Mesenteric fat pad (tissue), 1 donor: Measurements from ENCODE around the gene G0S2. TPM values are rescaled to one million over a fixed set of nuclear protein-coding genes. Genes with fewer than 3 reads are reported as not detected.

Source experiments
- DNase-seq: peaks from one replicate; pipeline ENCODE4 v3.0.0-alpha.2; 2020; ENCODE audit warnings: low spot score
- total RNA-seq: library from RNA; stranded (reverse); fragmentation: NEBNext Ultra II Directional; extraction: Animal tissue kit (Norgen Biotek cat#: 25700); gene quantifications from one replicate; pipeline ENCODE4 v1.2.1, GENCODE V29; 2021
- donor health status: DM: yes; HTN: yes; CAD: no.

The G0S2 gene
- total RNA-seq, 1 donor from 2014 or later, result 2,798 TPM

- DNase-seq, result no peak
These were observed 26.9 kb upstream of the G0S2 start for GRCh38 chr1:209648346-209648745.

GRCh38 chr1:209648931-209649776 is 26.1 kb upstream of the G0S2 start:
- no peak for DNase-seq

GRCh38 chr1:209650454-209650853 is 24.8 kb upstream of the G0S2 start:
- no peak for DNase-seq

GRCh38 chr1:209651138-209651587 is 24.0 kb upstream of the G0S2 start:
- no peak for DNase-seq

GRCh38 chr1:209652121-209652735 is 23.0 kb upstream of the G0S2 start, which contains the start of gene LAMB3:
Gene LAMB3 (minus strand): TSS chr1:209652425. CDS start chr1:209650944, 1,481 bp downstream.
- DNase-seq, result no peak

GRCh38 chr1:209652873-209653401 is 22.3 kb upstream of the G0S2 start:
- no peak for DNase-seq

- no peak for DNase-seq
These were observed 21.3 kb upstream of the G0S2 start for GRCh38 chr1:209653915-209654351.

- DNase-seq, result no peak
These were observed 19.6 kb upstream of the G0S2 start for GRCh38 chr1:209655411-209656231.

GRCh38 chr1:209657140-209657879 is 17.9 kb upstream of the G0S2 start:
- no peak for DNase-seq

GRCh38 chr1:209657918-209658317 is 17.3 kb upstream of the G0S2 start:
- DNase-seq, result no peak

- DNase-seq, result no peak
These were observed 15.3 kb upstream of the G0S2 start for GRCh38 chr1:209659909-209660308.

GRCh38 chr1:209661071-209661470 is 14.1 kb upstream of the G0S2 start:
- DNase-seq, result no peak

GRCh38 chr1:209662879-209663327 is 12.3 kb upstream of the G0S2 start:
- no peak for DNase-seq

- no peak for DNase-seq
These were observed 8.1 kb upstream of the G0S2 start for GRCh38 chr1:209667103-209667502.

GRCh38 chr1:209667708-209668107 is 7.5 kb upstream of the G0S2 start:
- no peak for DNase-seq

- DNase-seq, result no peak
These were observed 4.7 kb upstream of the G0S2 start for GRCh38 chr1:209670441-209671082.

GRCh38 chr1:209672705-209673630 is 2.2 kb upstream of the G0S2 start:
- no peak for DNase-seq

- DNase-seq, result no peak
These were observed 1.4 kb upstream of the G0S2 start for GRCh38 chr1:209673631-209674417.
